Retinal pigment epithelial cell (primary cell): ENCODE data around the gene MAP3K5.
A peak's percentile ranks its signal among the peaks of the same experiment; 100 is the strongest.

Experiments
- DNase-seq: peaks from one replicate; pipeline ENCODE4 v3.0.0-alpha.2; 2010; ENCODE audit warnings: low read depth
- H3K4me3 ChIP-seq: 2 replicates; pipeline ENCODE4 v1.5.1; 2011; ENCODE audit warnings: mild to moderate bottlenecking, low read length, control low read depth, moderate library complexity
- CTCF ChIP-seq: conservative IDR thresholded peaks from 2 replicates; pipeline ENCODE4 v1.5.1; 2011; ENCODE audit warnings: low read depth, low read length, control low read depth, inconsistent platforms

Gene MAP3K5

DNA sequence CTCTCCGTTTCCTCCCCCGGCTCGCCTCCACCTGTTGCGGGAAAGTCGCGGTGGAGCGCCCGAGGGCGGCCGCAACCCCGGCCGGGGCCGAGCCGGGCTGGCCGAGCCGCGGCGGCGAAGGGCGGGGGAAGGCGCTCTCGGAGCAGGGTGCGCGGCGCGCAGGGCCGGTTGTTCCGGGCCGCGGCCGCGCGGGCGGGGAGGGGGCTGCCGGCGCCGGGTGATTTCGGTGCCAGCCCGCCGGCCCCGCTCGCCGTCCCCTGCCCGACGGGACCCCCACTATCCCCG, 242.3 kb downstream of the MAP3K5 start:
- no peak for DNase-seq
- H3K4me3 ChIP-seq: peak overlapping the region; percentile 69
- TF ChIP-seq CTCF: no peak

DNA sequence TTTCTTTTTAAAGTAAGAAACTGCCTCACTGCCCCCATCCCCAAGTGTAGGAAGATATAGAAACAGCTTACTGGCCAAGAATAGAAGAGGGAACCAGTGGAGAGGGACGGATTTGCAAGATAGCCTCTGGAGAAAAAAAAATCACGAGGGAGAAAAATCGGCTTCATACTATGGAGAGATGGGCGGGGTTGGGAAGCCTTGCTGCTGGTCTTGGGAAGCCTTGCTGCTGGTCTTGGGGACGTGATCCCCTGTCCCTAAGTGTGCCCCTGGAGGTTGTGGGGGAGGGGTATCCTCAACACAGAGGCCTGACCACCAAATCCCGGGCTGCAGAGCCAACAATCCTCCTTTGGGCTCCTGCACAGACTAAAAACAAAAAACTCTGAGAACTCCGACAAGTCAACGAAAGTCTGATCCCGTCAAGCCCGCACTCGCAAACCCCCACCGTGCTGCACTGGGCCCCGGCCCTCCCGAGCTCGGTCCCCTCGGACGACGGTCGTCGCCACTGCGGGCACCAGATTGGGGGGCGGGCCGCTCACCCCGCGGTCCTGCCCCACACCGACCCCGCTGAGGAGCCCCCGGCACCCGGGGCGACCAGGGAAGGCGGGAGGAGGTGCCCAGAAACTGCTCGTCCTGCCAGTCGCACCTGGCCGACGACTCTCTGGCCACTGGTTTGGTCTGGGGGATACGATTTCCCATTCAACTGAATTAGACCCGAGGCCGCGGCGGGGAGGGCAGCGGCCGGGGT, 242.8 kb downstream of the MAP3K5 start:
- TF ChIP-seq CTCF: no peak
- H3K4me3 ChIP-seq: peak overlapping the region; percentile 69
- DNase-seq: no peak

GRCh38 chr6:136548582-136549299, 243.5 kb downstream of the MAP3K5 start:
- no peak for TF ChIP-seq CTCF
- H3K4me3 ChIP-seq: no peak overlapping the region

DNA sequence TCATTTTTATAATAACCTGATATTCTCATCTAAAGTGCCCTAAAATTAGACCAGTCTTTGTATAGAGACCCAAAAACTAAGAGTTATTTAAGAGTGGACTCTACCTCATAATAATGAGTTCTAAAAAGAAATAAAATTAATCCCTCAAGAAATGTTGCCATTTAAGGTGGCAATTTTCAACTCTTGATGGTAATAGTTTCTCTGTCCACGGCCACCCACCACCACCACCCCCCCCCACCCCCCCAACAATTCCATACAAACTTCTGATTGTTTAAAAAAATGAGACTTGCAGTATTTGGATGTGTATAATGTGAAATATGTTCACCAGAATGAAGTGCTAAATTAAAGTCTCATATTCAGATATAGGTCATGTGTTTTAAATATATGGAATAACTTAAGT, 244.4 kb downstream of the MAP3K5 start:
- TF ChIP-seq CTCF: no peak
- H3K4me3 ChIP-seq: no peak overlapping the region
- no peak for DNase-seq

More at GRCh38 chr6:136548582-136549299, 243.5 kb downstream of the MAP3K5 start:
- no peak for DNase-seq

DNA sequence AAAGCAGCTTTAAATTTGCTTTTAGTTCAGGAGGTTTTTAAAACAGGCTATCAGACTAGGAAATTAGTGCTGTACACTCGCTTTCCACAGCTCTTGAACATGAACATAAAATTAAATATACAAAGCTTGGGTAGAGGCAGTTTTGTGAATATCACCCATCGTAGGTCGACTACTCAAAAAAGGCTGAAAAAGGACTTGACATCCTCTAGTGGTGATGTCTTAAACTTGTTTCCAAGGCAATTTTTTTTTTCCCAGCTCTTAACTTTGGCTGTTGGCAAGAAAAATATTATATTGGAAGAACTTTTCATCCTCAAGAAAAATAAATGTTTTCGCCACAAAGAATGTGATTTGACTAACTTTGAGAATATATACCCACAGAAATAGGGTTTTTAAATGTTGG, 244.9 kb downstream of the MAP3K5 start:
- DNase-seq: no peak
- no peak overlapping the region for H3K4me3 ChIP-seq
- TF ChIP-seq CTCF: peak; percentile 80

- no peak overlapping the region for H3K4me3 ChIP-seq
- TF ChIP-seq CTCF: no peak
- no peak for DNase-seq
Measured at GRCh38 chr6:136546331-136546730, 245.9 kb downstream of the MAP3K5 start.

DNA sequence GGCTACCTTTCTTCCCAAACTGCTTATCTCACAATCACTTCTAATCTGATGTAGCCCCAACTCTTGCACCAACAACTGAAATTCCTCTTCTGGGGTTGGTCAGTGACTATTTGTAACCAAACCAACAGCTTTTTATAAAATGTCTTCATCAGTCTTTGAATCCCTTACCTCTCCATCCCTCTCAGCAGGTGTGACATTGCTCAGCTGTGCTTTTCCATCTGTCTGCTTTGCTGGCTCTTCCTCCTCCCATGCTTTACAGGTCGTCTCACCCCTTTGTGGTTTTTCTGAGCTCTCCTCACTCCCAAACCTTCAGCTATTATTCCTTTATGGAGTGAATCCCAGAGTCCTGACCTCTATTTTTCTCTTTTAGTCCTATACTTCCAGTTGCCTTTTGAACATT, 248.0 kb downstream of the MAP3K5 start:
- no peak for TF ChIP-seq CTCF

More for the DNA sequence above, 248.0 kb downstream of the MAP3K5 start:
- H3K4me3 ChIP-seq: no peak overlapping the region
- DNase-seq: no peak
